Measurements from ENCODE around the gene SPRED2.

SPRED2 gene

DNA sequence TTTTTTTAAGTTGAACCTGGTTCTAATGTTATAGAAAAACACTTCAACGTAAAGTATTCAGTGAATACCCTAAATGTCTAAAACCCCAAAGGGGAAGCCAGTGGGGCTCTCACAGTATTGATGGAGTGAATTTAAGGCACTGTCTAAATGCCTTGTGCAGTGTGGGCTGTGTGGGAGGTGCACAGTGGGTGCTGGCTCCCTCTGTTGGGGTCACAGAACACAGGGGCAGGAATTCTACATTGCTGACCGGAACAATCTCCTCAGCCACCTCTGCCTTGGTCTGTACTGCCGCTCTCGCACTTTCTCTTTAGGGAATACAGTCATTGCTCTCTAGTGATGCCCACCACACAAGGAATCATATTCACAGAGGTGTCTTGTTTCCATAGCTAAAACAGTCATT is 45.4 kb downstream of the SPRED2 start:
- no peak for DNase-seq (ENCODE audit: low read depth, low spot score)

DNA sequence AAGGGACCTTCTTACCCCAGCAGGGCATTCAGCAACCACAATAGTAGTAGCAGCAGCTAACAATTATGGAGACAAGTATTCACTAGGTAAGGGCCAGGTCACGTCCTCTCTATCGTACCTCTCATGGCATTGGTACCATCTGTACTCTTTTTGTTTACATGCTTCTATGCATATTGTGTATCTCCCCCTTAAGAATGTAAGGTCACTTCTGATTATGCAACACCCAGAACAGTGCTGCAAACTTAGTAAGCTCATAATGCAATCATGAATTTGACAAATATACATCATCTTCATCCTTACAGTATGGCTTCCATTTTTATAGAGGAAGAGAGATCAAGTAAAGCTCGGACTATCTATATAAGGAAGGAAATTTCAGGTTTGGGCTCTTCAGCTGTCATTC is 46.1 kb downstream of the SPRED2 start:
- DNase-seq (ENCODE audit: low read depth, low spot score), result no peak

DNA sequence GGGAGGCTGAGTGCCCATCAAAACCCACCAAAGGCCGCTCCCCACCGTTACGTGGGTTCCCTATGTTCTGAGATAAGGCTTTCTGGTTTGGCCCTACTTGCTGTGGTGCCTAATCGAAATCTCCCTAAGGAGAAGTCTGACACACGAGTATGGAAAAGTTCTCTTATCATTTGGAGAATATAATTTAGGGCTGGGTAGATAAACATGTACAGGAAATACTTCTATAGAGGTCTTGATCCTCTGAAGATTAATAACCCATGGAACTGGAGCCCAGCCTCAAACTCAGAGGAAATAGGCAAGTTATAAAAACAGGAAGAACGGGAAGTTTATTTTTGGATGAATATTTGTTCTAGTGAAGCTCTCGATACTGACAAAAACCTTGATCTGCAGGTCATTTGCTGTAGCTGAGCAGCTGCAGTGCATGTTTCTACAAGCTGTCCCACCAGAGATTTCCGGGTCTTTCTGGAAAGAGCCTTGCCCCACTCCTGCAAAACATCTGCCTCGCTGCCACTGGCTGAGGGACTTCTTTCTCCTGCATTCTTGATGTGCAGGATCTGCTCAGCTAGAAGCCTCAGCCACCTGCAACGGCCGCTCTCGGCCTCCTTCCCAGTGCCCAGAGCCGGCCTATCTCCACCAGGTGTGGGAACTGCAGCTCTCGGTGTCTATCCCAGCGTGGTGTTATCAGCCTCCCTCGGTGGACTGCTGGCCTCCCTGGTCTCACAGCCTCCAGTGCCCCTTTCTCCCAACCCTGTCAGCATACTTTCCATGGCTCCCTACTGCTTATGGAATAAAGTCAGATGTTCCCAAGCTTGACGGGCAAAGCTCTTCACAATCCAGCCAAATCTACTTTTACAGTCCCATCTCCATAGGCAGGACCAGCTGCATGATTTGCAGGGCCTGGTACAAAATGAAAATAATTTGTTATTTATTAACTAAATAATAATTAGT is 48.6 kb downstream of the SPRED2 start:
- DNase-seq (ENCODE audit: low read depth, low spot score), result no peak

DNA sequence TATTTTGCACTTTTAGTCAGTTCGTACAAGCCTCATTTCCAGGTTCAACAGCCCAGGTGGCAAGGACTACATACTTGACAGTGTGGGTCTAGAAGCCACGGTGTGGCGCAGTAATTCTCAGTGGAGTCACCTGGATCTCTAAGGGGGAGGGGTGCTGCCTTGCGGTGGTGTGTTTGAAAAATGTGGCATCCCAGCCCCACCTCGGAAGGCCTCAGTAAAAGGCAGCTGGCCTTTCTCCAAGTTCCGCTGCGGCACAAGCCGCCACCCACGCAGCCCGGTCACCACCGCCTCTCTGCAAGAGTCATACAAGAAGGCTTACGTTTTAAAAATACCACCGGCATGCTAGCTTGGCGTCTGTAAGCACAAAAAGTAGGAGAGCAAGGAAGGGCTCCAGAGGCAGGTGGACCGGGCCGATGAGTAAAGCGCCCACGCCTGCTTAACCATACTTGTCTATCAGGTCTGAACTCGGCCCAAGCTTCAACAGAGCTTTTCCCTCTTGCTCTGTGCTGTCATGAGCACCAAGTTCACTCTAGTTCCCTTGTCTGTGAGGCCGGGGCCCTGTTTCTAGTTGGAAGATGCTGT is 49.5 kb downstream of the SPRED2 start:
- no peak for DNase-seq (ENCODE audit: low read depth, low spot score)

DNA sequence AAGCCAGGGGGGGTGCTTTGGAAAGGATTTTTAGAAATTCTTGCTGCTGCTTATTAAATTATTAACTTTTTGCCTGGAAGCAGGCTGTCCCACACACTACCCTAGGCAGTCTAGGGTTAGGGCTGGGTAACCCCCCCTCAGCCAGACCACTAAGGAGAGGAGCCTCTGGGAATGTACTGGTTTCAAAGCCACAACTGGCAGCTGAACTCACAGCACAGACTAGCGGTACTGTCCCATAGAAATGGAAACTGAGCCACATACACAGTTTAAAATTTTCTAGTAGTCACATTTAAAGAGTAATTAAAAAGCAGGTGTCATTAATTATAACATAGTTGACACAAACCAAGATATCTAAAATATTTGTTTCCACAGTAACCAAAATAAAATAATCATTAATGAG is 50.1 kb downstream of the SPRED2 start:
- DNase-seq (ENCODE audit: low read depth, low spot score), result no peak

DNA sequence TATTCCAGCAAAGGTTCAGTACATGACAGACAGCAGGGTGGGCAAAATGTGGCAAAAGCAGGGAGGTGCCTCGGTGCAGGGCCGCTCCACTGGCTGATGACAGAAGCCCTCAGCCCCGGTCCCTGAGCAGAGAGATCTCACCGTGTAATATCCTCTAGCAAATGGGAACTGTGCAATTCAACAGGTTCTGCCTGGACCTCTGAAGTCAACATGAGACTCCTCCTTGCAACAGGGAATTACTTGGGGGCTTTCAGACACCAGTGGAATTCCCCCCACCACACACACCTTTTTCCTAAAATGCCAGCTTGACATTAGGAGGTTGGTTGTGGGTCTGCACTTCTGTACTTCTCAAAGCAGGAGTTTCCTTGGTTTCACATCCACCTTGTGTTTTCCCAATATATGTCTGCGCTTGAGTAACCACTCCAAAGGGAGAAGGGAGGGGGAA is 50.8 kb downstream of the SPRED2 start:
- DNase-seq (ENCODE audit: low read depth, low spot score), result no peak

DNA sequence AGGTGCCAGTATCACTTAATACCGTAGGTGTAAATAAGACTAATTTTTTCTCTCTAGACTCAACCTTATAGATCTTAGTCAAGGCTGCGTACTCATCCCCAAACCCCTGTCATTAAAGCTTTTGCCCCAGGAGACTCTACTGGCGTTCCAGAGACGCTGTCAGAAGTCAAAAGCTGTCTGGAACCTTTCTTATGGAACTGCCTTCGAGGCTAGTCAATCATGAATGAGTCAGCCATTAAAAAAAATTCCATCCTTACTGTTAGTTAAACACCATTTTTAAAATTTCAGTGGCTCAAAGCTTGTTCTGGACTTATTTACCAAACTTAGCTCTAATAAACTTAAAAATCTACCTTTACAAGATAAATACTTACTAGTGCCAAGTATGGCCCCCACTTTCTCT is 52.1 kb downstream of the SPRED2 start:
- no peak for DNase-seq (ENCODE audit: low read depth, low spot score)

DNA sequence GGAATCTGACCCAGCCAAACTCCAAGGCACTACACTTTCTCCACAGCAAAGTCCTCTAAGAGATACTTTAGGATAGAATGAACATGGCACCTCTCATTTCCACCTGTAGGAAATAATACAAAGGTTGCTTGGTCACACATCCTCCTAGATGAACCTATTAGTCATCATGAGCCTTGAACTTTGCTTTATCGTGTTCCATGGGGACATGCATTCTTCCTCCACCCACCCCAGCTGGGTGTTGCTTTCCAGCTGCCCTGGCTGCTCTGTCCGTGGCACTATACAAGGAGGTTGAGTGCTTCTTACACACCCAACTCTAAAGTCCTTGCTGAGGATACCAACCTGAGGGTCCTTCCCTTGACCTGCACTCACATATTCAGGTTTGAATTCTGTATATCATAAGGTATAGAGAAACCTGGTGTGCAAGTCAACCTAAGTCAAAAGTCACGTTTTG is 52.7 kb downstream of the SPRED2 start:
- DNase-seq (ENCODE audit: low read depth, low spot score), result no peak

DNA sequence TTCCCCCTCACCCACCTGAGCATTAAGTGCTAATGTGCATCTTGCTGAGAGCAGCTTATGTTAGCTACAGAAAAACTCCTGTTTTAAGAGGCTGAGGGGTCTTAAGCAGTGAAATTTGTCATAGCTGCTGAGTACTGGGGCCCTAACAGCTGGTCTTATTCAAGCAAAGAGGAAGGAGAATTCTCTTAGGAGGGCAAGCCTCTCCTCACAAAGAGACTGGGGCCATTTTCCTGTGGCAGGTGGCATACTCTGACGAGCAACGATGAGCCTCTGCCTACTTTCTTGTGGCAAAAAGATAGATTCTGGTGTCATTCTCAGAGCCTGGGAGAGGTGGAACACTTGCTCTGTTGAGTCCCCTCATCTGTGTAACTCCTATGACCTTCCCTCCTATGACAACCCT is 53.2 kb downstream of the SPRED2 start:
- DNase-seq (ENCODE audit: low read depth, low spot score), result no peak

DNA sequence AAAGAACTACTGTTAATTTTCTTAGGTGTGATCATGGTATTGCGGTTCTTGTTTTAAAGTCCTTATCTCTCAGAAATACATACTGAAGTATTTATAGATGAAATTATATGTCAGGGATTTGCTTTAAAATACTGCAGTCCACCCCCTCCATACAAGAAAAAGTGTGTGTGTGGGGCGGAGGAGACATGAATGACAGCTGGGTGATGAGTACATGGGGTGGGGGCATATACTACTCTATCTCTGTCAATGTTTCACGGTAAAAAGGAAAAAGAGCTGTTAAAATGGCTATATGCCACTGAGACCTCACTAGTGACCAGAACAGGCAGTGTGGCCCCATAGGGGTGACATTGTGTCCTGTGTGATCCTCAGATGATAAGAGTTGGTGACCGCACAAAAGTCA is 54.1 kb downstream of the SPRED2 start:
- no peak for DNase-seq (ENCODE audit: low read depth, low spot score)

DNA sequence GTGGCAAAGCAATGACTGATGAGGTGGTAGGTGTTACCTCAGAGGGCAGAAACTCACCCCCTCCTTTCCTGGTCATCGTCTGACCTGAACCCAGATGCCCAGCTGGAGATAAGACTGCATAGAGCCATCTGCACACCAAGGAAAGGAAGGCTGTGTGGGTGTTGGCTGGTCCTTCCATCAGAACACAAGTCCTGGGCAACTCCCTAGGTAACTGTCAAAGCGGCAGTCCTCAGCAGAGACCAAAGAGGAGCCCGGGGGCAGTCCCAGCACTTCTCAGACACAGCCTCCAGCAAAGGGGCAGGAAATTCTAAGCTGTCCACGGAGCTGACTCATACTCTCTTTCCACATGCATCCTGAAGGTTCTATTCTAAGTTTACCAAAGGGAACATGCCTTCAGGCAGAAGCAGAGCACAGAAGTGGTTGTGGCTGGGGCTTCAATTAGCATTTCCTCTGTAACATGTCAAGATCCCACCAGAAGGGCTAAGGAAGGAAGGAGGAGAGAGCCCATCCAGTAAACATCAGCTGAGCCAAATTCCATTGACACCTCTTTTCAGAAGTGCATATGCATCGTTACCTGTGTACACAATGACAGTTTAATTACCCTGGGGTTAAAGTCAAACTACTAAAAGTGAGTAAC is 54.7 kb downstream of the SPRED2 start:
- no peak for DNase-seq (ENCODE audit: low read depth, low spot score)

DNA sequence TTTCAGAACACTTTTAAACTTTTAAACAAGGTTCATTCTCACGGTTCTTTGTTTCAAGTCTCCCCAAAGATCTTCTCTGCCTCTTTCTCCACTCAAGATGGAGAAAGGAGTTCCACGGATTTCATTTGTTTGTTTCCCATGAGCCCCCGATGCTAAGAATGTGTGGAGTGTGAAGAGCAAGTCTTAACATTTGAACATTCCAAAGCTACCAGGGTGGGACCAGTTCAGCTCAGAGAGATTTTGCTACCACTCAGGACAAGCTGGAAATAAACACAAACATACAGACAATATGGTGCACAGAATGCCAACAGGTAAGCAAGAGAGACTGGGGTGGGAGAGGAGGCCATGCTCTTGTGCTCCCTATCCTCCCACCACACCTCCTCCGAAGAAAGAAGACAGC is 56.7 kb downstream of the SPRED2 start:
- no peak for DNase-seq (ENCODE audit: low read depth, low spot score)

DNA sequence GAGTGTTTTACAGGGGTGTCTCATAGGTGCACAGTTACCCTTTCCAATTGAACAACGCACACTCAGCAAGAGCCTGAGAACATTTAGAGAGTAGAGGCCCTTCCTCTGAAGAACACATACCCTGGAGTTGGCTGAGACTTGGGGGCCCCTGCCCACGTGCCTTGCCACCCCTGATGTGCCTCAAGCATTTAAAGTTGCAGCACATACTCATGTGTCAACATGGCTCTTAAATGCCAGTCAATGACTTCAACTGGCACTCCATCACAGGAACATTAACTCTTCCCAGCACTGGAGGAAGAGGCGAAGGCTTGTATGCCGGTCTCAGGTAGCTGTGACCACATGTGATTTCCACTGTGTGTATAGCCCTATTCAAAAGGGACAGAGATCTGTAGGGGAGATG is 57.4 kb downstream of the SPRED2 start:
- DNase-seq (ENCODE audit: low read depth, low spot score), result no peak

DNA sequence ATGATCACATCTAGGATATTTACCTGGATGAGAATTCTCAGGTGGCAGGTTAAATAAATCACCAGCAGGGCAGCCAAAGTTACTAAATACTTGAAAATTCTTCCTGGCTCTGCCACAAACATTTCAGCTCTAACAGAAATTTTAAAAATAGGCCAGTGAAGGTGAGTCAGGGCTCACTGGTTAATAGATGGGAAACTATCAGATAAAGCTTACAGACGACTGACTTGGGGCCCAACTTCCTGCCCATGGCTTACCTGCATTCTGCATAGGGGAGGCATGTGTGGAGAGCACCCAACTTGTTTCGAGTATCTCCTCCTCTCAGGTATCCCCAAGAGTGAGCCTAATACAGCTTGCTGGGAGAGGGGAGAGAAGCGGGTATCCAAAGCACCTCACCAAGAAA is 57.8 kb downstream of the SPRED2 start:
- DNase-seq (ENCODE audit: low read depth, low spot score), result no peak

DNA sequence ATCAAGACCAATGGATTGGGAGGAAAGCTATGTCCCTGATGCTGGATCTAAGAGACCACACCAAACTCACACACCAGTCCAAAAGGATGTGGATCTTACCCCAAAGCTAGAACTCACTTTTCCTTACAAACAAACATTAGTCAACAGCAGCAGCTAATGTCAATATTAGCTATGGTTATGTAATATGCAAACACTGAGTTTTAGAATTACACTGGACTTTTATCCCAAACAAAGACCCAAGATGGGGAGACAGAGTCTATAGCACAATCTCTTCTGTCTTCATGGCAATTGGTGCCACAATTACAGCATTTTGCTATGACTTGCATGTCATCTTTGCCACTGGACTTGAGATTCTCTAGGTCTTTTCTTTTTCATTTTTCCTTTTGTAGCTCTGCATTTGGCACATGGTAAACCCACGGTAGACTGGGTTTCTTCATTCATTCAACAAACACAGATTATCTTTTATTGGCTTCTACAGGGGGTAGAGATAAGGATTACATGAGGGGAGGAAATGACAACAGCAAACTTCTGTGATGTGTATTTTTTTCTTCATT is 59.0 kb downstream of the SPRED2 start:
- no peak for DNase-seq (ENCODE audit: low read depth, low spot score)

DNA sequence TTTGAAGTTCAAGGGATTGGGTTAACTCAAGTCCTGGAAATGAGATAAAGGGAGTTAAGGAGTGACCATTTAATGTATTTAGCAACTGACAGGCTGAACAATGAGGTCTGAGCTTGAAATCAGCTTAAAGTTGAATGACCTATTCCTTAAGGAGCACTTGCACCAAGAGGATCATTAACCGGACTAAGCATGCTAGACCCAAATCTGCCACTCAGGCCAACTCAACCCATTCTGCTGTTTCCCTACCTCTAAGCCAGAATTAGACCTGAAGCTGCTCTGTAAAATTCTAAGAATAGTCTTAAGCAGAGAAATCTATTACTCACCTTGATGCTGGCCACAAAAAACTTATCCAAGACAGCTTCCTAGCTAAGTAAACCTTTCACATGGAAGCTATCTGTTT is 59.8 kb downstream of the SPRED2 start:
- DNase-seq (ENCODE audit: low read depth, low spot score), result no peak

DNA sequence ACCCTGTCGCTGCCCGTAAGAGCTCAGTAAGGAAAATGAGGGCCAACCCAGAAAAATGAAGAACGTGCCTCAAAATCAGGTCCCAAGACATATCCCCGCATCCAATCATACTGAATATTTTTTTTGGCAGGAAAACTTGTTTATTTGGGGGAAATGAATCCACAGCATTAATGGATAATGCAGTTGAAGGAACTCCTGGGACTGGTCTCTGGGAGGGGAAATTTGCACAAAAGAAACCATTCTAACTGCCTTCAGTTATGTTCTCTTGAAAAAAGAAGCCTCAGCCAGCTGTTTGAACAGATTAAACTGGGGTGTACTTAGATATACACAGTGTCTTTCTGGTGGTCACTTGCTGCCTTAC is 61.3 kb downstream of the SPRED2 start:
- DNase-seq (ENCODE audit: low read depth, low spot score), result no peak

DNA sequence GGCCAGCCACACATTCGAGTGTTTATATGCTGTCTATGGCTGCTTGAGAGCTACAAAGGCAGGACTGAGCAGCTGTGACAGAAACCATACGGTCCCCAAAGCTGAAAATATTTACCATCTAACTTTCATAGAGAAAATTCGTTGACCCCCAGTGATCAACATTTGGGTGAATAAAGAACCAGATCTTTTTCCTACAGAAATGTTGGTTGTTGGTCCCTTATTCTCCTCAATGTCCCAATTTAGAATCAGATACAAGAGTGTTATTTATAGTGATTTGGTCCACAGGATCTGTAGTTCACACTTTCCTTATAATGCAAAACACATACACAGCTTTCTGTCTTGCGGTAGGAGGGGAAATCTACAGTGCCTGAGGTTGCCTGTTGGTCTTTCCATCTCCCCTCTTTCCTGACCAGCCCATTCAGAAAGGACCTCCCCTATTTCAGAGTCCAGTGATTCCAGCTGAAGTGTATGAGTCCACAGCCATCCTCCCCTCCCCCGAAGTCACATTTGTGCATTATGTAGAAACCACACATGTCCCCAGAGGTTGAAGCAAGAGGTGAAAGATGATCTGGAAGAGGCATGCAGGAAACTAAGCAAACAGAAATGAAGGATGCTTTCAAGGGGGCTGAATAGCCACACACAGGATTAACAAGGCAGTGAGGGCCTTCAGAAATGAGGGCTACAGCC is 61.9 kb downstream of the SPRED2 start:
- DNase-seq (ENCODE audit: low read depth, low spot score), result no peak

DNA sequence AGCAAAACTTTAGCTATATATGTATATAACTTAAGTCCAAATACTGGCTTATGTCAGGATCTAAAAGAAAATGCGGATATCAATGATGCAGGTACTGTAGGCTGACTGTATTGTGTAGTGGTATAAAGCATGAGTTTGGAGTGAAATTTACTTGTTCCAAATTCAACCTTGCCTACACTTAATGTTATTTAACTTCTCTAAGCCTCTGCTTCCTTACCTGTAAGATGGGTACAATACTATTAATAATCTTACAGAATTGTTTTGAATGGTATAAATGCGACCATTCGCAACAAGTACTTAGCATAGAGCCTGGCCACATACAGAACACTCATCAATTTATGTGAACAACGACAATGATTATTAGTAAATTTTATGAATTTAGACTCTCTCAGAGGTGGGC is 62.4 kb downstream of the SPRED2 start:
- no peak for DNase-seq (ENCODE audit: low read depth, low spot score)

DNA sequence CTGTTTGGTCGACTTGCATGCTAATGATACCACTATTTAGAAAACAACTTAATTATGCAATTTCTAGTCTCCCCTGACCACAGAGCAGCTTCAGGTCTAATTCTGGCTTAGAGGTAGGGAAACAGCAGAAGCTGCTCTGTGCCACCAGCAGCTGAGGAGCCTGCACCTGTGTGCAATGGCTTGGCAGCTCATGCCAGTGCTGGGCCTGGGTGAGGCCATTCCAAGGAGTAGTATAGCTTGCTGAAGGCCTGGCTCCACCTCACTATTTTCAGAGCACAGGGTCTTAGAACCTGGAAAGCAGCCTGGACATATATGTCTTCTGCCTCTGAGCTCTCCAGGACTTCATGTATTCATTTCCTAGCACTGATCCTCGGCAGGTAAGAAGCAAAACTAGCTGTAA is 62.8 kb downstream of the SPRED2 start:
- DNase-seq (ENCODE audit: low read depth, low spot score), result no peak

DNA sequence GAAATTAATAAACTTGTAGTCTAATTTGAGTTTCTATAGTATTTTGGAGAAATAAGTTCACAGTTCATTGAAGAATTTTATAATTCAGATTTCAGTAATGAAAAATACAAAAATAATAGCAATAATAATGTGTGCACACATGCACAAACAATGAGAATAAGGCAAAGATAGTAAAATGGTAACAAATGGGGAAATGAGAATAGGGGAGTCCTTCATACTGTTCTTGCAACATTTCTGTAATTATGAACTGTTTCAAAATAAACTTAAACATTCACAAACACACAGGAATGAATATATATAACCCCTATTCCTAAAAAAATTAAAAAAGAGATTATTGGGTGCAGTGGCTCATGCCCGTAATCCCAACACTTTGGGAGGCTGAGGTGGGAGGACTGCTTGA is 63.9 kb downstream of the SPRED2 start:
- DNase-seq (ENCODE audit: low read depth, low spot score), result no peak

DNA sequence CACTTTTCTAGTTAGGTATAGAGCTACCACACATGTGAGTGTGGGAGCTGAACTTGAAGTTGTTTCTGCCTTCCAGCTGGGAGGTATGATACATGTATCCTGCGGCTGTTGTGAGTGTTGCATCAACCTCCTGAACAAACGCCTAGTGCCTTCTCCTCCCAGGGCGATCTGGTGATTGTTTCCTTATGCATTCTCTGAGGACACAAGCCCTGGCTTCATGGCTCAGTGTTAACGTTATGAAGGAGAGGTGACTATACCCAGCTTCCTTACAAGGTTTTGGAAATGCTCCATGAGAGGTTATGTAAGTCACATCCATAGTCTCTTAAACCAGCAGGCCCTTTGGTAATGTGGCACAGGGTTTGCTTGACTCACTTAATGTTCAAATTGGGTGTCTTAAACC is 64.9 kb downstream of the SPRED2 start:
- peak; percentile 87 for DNase-seq (ENCODE audit: low read depth, low spot score)

Data from smooth muscle cell of the brain vasculature (primary cell).